ENCODE measurements around the gene NAT8. TPM values are rescaled to one million over a fixed set of nuclear protein-coding genes. Genes with fewer than 3 reads are reported as not detected.

NAT8 gene
- total RNA-seq, 4 donors from 2014 or later: not detected

- TF ChIP-seq, protein P1, sequence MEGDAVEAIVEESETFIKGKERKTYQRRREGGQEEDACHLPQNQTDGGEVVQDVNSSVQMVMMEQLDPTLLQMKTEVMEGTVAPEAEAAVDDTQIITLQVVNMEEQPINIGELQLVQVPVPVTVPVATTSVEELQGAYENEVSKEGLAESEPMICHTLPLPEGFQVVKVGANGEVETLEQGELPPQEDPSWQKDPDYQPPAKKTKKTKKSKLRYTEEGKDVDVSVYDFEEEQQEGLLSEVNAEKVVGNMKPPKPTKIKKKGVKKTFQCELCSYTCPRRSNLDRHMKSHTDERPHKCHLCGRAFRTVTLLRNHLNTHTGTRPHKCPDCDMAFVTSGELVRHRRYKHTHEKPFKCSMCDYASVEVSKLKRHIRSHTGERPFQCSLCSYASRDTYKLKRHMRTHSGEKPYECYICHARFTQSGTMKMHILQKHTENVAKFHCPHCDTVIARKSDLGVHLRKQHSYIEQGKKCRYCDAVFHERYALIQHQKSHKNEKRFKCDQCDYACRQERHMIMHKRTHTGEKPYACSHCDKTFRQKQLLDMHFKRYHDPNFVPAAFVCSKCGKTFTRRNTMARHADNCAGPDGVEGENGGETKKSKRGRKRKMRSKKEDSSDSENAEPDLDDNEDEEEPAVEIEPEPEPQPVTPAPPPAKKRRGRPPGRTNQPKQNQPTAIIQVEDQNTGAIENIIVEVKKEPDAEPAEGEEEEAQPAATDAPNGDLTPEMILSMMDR (IDR thresholded peaks at IDR 0.05; ENCODE audit: low read depth): no peak
Measured at GRCh38 chr2:73601780-73602179, 40.4 kb downstream of the NAT8 start.

DNA sequence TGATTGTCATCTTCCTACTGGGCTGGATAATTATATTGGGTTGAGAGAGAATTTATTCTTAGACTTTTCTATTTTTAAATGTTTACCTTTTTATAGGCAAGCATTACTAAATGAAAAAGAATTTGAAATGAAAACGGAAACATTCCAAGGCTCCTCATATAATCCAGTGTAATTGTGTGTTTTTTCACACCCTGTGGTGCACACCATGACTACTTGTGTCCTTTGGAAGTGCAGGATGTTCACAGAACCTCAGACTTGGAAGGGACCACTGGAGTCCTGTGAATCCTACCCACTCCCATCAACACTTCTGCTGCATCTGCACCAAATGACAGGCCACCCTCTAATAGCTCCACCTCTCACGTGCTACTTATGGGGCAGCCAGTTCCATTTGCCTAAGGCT lies 48.0 kb downstream of the NAT8 start:
- TF ChIP-seq, protein P1 (IDR thresholded peaks at IDR 0.05; ENCODE audit: low read depth): no peak

- TF ChIP-seq, protein P1 (IDR thresholded peaks at IDR 0.05; ENCODE audit: low read depth): no peak
Measured at GRCh38 chr2:73593680-73594079, 48.5 kb downstream of the NAT8 start.

Other genes starting within 250 kb of the NAT8 start
- gene TPRKB, start 94.9 kb upstream of the NAT8 start, total RNA-seq: 10 to 100 TPM; 21.6 to 51.5 (median 28.1) TPM
- gene DUSP11, start 137.7 kb upstream of the NAT8 start, total RNA-seq: 10 to 100 TPM; 23.7 to 40.1 (median 31.6) TPM
- not detected for gene C2orf78, start 141.8 kb upstream of the NAT8 start, total RNA-seq
- gene STAMBP, start 186.5 kb upstream of the NAT8 start, total RNA-seq: 10 to 100 TPM; 26.2 to 36.2 (median 32.3) TPM

All from subcutaneous adipose tissue (tissue), 4 donors.